ENCODE data around the gene STMN1.

GRCh38 chr1:25911162-25911561, 4.9 kb upstream of the STMN1 start:
- TF ChIP-seq CTCF (IDR thresholded peaks at IDR 0.05; ENCODE audit: low read depth, low read length, poor library complexity, severe bottlenecking) (no peak), EZH2phosphoT487 (IDR thresholded peaks at IDR 0.05; ENCODE audit: borderline replicate concordance, low read length) (no peak)
